ENCODE data around the gene TMCO4.

DNA sequence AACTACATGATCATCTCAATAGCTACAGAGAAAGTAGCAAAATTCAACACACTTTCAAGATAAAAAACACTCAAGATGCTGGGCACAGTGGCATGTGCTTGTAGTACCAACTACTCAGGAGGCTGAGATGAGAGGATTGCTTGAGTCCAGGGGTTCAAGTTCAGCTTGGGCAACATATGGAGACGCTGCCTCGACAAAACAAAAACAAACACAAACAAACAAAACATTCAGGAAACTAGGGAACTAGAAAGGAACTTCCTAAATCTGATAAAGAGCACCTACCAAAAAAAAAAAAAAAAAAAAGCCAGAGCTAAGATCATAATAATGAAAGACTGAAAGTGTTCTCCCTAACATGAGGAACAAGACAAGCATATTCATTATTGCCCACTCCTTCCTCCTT is 38.1 kb upstream of the TMCO4 start:
- TF ChIP-seq SETDB1 (IDR thresholded peaks at IDR 0.05; ENCODE audit: insufficient read length, low read length) (no peak), MYNN (tag by site-specific recombination; IDR thresholded peaks at IDR 0.05; ENCODE audit: borderline replicate concordance) (no peak), ZNF302 (tag by site-specific recombination; IDR thresholded peaks at IDR 0.05; ENCODE audit: low read depth) (no peak), GLI2 (tag by site-specific recombination; IDR thresholded peaks at IDR 0.05; ENCODE audit: borderline replicate concordance, low read depth) (no peak), ZNF510 (tag by site-specific recombination; IDR thresholded peaks at IDR 0.05; ENCODE audit: insufficient replicate concordance) (no peak), WT1 (tag by site-specific recombination; IDR thresholded peaks at IDR 0.05) (no peak), OSR2 (tag by site-specific recombination; IDR thresholded peaks at IDR 0.05) (no peak), ZBTB1 (tag by site-specific recombination; IDR thresholded peaks at IDR 0.05) (no peak)
- TF ChIP-seq, protein P1, sequence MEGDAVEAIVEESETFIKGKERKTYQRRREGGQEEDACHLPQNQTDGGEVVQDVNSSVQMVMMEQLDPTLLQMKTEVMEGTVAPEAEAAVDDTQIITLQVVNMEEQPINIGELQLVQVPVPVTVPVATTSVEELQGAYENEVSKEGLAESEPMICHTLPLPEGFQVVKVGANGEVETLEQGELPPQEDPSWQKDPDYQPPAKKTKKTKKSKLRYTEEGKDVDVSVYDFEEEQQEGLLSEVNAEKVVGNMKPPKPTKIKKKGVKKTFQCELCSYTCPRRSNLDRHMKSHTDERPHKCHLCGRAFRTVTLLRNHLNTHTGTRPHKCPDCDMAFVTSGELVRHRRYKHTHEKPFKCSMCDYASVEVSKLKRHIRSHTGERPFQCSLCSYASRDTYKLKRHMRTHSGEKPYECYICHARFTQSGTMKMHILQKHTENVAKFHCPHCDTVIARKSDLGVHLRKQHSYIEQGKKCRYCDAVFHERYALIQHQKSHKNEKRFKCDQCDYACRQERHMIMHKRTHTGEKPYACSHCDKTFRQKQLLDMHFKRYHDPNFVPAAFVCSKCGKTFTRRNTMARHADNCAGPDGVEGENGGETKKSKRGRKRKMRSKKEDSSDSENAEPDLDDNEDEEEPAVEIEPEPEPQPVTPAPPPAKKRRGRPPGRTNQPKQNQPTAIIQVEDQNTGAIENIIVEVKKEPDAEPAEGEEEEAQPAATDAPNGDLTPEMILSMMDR (tag by site-specific recombination; IDR thresholded peaks at IDR 0.05): no peak
- TF ChIP-seq, protein P2, sequence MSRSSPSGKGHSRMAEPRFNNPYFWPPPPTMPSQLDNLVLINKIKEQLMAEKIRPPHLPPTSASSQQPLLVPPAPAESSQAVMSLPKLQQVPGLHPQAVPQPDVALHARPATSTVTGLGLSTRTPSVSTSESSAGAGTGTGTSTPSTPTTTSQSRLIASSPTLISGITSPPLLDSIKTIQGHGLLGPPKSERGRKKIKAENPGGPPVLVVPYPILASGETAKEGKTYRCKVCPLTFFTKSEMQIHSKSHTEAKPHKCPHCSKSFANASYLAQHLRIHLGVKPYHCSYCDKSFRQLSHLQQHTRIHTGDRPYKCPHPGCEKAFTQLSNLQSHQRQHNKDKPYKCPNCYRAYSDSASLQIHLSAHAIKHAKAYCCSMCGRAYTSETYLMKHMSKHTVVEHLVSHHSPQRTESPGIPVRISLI (tag by site-specific recombination; IDR thresholded peaks at IDR 0.05): no peak
- TF ChIP-seq, protein P3, sequence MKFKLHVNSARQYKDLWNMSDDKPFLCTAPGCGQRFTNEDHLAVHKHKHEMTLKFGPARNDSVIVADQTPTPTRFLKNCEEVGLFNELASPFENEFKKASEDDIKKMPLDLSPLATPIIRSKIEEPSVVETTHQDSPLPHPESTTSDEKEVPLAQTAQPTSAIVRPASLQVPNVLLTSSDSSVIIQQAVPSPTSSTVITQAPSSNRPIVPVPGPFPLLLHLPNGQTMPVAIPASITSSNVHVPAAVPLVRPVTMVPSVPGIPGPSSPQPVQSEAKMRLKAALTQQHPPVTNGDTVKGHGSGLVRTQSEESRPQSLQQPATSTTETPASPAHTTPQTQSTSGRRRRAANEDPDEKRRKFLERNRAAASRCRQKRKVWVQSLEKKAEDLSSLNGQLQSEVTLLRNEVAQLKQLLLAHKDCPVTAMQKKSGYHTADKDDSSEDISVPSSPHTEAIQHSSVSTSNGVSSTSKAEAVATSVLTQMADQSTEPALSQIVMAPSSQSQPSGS (tag by site-specific recombination; IDR thresholded peaks at IDR 0.05; ENCODE audit: low read depth): no peak
- TF ChIP-seq, protein P4, sequence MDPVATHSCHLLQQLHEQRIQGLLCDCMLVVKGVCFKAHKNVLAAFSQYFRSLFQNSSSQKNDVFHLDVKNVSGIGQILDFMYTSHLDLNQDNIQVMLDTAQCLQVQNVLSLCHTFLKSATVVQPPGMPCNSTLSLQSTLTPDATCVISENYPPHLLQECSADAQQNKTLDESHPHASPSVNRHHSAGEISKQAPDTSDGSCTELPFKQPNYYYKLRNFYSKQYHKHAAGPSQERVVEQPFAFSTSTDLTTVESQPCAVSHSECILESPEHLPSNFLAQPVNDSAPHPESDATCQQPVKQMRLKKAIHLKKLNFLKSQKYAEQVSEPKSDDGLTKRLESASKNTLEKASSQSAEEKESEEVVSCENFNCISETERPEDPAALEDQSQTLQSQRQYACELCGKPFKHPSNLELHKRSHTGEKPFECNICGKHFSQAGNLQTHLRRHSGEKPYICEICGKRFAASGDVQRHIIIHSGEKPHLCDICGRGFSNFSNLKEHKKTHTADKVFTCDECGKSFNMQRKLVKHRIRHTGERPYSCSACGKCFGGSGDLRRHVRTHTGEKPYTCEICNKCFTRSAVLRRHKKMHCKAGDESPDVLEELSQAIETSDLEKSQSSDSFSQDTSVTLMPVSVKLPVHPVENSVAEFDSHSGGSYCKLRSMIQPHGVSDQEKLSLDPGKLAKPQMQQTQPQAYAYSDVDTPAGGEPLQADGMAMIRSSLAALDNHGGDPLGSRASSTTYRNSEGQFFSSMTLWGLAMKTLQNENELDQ (tag by site-specific recombination; IDR thresholded peaks at IDR 0.05; ENCODE audit: low read depth): no peak
- TF ChIP-seq, protein P5, sequence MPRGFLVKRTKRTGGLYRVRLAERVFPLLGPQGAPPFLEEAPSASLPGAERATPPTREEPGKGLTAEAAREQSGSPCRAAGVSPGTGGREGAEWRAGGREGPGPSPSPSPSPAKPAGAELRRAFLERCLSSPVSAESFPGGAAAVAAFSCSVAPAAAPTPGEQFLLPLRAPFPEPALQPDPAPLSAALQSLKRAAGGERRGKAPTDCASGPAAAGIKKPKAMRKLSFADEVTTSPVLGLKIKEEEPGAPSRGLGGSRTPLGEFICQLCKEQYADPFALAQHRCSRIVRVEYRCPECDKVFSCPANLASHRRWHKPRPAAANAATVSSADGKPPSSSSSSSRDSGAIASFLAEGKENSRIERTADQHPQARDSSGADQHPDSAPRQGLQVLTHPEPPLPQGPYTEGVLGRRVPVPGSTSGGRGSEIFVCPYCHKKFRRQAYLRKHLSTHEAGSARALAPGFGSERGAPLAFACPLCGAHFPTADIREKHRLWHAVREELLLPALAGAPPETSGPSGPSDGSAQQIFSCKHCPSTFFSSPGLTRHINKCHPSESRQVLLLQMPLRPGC (tag by site-specific recombination; IDR thresholded peaks at IDR 0.05): no peak
